Medulla oblongata (tissue), 1 donor: ENCODE measurements around the gene ANKRD40.
A peak's percentile ranks its signal among the peaks of the same experiment; 100 is the strongest.
"Not testable (repeated sequence)": the region's sequence is repeated elsewhere in the genome, so short reads cannot be mapped to it uniquely, and the experiment has no call there.

Source experiments
- DNase-seq: peaks from one replicate; pipeline ENCODE4 v3.0.0-alpha.2; 2015; ENCODE audit errors: extremely low spot score

ANKRD40 gene

DNA sequence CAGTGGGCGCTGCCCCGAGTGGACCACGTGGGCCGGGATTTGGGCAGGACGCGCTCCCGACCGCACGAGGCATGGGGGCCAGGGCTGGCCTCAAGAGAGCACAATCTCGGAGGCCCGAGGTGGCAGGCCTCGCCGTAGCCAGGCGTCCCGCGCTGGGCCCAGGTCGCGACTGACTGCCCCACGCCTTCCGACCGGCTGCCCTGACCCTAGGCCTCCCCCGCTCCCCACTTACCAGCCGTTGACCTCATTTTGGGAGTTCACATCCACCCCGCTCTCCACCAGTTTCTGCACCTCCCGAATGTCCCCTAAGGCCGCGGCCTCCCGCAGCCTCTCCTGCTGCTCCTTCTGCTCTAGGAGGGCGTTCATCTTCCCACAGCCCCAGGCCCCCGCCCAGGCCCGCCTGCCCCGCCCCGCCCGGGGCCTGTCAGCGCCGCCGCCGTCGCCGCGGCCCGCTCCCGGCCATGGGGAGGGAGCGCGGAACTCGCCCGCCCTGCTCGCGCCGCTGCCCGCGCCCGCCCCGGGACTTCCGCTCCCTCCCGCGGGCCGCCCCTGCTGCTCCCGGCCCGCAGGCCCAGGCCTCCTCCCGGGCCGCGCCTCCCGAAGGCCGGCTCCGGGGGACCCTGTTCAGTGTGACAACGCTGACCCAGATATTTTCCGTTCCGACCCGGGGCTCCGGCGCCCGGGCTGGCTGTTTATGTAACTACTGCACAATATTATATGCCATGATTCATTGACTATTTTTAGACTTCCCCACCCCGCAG is at the start of gene ANKRD40:
Gene ANKRD40, minus strand, starts transcription at position 626 of the 761 bp plus-strand sequence. Its CDS starts 260 bp downstream, at position 366.
- DNase-seq, result peak; percentile 90

DNA sequence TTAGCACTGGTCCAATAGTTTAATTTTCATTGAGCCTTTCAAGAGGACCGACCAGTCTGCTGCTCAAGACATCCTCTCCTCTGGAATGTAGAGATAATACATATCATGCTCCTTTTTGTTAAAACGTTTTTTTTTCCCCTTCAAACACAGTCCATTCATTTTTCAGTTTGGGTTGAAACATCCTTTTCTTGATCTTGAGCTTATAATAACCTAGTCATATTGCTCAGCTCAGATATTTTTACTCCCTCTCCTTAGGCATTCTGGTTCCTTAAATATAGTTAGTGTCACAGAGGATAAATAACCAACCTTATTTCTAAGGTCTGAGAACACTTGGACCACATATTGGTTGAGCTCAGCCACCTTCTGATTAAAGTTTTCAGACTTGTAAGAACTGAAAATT is 46.8 kb upstream of the ANKRD40 start:
- no peak for DNase-seq

DNA sequence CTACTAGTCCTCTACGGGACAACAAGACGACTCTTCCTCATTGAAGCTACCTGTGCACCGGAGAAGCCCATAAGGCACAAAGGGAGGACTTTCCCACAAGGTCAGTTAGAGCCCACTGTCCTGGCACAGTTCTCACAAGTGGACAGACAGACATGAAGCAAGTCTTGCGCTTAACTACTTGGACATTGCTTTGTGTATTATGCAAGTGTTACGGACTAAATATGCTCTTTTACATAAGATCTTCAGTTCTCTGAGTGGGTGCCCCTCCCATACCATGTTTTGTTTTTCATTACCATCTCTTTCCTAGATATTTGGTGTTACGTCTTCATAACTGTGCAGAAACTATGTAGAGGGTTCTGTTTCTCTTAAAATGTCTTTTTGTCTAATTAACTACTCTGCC is 41.5 kb upstream of the ANKRD40 start:
- DNase-seq, result no peak

DNA sequence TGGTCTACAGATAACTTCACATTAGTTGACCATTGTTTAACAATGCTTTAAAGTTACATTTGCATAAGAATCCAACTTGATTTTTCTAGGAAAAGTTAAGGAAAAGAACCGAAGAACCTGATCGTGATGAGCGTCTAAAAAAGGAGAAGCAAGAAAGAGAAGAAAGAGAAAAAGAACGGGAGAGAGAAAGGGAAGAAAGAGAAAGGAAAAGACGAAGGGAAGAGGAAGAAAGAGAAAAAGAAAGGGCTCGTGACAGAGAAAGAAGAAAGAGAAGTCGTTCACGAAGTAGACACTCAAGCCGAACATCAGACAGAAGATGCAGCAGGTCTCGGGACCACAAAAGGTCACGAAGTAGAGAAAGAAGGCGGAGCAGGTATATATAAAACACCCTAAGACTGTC is 37.9 kb upstream of the ANKRD40 start:
- DNase-seq, result no peak

GRCh38 chr17:50739098-50739497 is 31.4 kb upstream of the ANKRD40 start:
- DNase-seq, result no peak

GRCh38 chr17:50737118-50737698 is 29.5 kb upstream of the ANKRD40 start:
- DNase-seq, result no peak

DNA sequence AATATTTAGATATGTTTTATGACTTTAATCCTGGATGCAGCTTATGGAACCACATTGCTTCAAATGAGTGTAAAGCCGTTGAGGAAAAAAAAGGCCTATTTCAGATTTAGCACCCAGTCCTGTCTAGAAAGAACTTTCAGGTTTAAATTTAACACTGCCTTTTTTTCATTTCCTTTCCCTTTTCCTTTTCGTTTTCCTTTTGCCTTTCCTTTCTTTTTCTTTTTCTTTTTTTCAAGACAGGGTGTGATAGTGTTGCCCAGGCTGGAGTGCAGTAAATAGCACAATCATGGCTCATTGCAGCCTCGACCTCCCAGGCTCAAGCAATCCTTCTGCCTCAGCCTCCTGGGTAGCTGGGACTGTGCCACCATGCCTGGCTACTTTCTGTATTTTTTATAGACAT is 27.6 kb upstream of the ANKRD40 start:
- no peak for DNase-seq

DNA sequence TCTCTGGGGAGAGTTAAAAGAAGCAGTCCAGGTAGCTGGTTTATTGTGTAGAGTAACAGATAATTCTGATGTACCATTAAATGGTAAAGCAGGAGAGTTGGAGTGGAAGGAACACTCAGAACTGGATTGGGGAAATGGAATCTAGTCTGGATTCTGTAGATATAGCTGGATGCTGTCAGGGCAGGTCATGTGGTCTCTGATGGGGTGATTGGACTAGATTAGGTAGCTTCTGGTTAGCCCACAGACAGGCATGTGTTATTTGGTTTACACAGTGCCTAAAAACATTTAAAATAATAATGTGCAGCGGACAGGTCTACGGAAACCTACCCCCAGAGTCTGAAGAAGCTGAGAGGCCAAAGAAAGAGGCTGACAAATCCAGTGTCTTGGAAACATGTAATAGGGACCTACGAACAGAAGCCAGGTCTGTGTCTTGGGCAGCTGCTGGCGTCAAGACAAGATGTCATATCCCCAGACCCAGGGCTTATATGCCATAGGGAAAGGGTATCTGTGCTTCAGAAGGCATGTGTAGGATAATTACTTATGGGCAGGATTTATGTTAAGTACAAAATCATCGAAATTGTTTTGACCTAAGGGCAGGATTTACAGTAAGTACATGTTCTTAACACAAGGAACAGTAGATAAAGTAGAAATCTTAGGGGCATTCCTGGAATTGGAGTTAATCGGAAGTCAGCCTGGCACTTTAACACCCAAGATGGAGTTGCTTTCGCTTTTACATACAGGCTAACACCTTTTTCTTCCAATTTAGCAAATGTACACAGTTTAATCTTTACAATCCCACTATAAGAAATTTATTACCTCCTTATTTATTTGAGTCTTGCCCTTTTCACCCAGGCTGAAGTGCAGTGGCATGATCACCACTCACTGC is 24.1 kb upstream of the ANKRD40 start:
- DNase-seq, result no peak

GRCh38 chr17:50728881-50729765 is 21.4 kb upstream of the ANKRD40 start:
- no peak for DNase-seq

- DNase-seq, result no peak
Measured at GRCh38 chr17:50728112-50728429, 20.4 kb upstream of the ANKRD40 start.

DNA sequence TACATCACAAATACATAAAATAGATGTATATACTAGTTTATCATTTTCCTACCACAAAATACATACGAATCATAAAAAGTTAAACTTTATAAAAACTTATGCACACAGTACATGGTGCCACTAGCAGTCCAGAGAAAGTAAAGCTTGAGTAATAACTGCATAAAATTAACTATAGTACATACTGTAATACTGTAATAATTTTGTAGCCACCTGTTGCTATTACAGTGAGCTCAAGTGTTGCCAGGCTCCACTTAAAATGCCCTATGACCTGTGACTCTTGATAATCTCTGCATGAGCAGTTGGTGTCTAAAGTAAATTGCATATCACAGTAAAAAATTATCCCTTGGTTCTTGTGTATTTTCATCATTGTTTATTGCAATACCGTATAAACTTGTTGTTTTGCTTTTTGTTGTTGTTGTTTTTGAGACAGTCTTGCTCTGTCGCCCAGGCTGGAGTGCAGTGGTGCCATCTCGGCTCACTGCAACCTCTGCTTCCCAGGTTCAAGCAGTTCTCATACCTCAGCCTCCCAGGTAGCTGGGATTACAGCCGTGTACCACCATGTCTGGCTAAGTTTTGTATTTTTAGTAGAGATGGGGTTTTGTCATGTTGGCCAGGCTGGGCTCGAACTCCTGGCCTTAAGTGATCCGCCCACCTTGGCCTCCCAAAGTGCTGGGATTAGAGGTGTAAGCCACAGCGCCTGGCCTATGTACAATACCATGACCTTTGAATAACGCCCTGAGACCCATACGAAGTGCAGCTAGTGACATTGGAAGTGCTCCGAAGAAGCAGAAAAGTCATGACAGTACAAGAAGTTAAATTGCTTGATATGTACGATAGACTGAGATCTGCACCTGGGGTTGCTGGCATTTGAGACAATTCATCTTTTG is 18.3 kb upstream of the ANKRD40 start:
- no peak for DNase-seq

DNA sequence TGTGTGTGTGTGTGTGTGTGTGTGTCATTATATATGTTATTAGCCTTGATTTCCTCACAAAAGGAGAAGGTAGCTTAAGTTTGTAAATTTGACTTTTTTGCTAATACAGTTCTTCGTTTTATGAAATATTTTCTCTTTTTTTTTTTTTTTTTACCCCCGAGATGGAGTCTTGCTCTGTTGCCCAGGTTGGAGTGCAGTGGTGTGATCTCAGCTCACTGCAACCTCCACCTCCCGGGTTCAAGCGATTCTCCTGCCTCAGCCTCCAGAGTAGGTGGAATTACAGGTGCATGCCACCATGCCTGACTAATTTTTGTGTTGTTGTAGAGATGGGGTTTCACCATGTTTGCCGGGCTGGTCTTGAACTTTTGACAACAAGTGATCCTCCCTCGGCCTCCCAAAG is 16.9 kb upstream of the ANKRD40 start:
- DNase-seq, result not testable (repeated sequence)

- DNase-seq, result no peak
Measured at GRCh38 chr17:50722746-50723145, 15.0 kb upstream of the ANKRD40 start.

DNA sequence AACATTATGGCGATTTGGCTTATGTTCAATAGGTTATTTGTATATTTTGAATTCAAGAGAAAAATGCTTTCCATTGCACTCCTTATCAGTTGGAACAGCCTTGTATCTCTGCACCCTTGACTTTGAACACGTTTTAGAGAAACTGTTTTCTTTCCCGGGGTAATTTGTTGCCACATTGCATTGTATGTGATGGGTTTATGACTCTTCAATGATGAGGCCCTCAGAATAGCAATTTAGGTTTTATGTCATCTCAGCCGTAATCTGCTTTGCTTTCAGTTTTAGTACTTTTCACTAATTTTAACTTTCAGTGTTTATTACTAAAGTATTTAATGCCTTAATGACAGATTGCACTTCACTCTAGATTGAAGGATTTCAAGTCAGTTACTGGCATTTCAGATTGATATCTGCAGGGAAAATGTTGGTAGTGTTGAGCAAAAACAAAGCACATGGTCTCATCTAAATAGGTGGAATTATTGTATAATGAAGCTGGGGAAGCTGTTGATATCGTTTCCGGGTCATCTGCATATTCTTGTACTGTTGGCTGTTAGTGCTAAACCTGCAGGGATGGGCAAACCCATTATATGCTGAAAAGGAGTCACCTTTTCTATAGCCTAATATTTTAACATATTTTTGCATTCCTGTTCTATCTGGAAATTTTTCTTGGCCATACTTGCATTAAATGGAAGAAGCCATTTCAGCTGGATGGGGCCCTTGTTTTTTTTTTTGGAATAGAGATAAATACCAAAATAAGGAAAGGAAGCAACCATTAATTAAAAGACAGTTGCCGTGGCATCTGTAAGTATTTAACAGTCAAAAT is 13.7 kb upstream of the ANKRD40 start:
- DNase-seq, result no peak

DNA sequence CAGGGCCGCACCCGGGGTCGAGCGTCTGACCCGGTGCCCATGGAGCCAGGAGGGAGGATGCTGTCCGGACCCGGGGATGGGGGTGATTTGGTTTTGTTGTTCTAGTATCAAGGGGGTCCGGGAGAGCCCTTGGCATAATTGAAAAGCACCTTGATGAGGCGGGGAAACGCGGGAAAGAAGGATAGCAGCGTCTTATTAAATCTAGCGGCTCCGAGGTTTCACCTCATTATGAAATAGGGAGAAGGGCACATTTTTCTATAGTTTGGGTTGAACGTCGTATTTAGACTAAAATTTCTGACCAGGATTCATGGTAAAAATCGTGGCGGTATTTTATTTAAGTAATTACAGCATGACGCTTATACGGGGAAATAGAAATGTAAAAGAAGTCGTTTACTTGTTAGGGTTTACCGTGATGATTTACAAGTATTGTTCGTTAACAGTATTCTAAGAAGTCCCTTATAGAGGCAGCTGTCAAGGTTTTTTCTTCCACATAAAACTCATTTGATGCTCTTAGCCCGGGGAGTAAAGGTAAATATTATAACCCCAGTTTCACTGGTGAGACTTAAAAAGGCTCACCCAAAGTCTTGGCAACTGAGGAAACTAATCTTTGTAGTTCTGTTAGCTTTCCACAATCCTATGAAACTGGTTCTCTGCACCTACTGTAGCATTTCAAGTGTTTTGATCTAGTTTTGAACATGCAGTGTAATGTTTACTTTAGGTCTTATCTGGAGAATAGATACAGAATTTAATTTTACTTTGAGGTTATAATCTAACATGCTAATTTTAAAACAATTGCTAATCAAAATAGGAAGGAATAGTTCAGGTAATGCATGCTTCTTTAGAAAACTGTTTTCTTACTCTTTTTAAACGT is 12.4 kb upstream of the ANKRD40 start:
- peak; percentile 33 for DNase-seq

GRCh38 chr17:50719144-50719923 is 11.6 kb upstream of the ANKRD40 start, which contains the start of gene LUC7L3:
Gene LUC7L3, plus strand, starts transcription at chr17:50719603. Its CDS starts 130 bp downstream, at chr17:50719733.
- DNase-seq, result peak; percentile 95

DNA sequence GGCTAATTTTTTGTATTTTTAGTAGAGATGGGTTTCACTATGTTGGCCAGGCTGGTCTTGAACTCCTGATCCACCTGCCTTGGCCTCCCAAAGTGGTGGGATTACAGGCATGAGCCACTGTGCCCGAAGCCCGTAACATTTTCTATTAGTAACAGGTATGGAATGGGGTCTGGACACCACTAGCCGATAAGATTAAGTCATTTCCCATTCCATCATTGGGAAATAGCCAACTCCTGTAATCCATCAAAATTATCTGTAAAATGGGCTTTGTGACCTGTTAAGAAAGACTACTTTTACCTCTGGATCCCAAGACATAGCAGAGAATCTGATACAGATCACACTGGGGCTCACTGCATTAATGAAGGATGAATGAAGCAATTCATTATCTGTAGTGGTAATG is 7.8 kb upstream of the ANKRD40 start:
- no peak for DNase-seq

DNA sequence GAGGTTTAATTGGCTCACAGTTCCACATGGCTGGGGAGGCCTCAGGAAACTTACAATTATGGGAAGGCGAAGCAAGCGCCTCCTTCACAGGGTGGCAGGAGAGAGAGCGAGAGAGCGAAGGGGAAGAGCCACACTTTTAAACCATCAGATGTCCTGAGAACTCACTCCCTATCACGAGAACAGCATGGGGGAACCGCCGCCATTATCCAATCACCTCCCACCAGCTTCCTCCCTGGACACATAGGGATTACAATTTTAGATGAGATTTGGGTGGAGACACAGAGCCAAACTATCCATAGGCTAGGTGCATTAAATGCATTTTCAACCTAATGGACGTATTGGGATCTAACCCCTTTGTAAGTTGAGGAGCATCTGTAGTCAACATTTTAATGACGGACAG is 4.9 kb upstream of the ANKRD40 start:
- DNase-seq, result no peak
